Transverse colon (tissue), 4 donors: ENCODE measurements around the gene MYO15B.

Experiments used
- EP300 ChIP-seq: sonication (generic); formaldehyde crosslinking; IDR thresholded peaks from one replicate; pipeline ENCODE4 v1.6.1; 2017; ENCODE audit warnings: antibody characterized with exemption, low read depth
- POLR2A ChIP-seq: fragments of 450-650 bp; IDR thresholded peaks from one replicate; pipeline ENCODE4 v1.6.1; 2016; ENCODE audit warnings: antibody characterized with exemption, mild to moderate bottlenecking, moderate library complexity
- POLR2AphosphoS5 ChIP-seq, 3 donors: sonication (generic); formaldehyde crosslinking; IDR thresholded peaks; one replicate each; pipeline ENCODE4 v1.6.1; 2016; ENCODE audit warnings: antibody characterized with exemption in 3 of 3
- TF ChIP-seq, protein P1 (sequence below), 5 experiments: fragments of 200-600 bp in 3 of 5; fragments of 450-650 bp in 2 of 5; sonication (generic) in 3 of 5; IDR thresholded peaks; 1 replicate in 2 of 5; 2 replicates in 3 of 5; pipeline ENCODE4 v1.5.1; 2016 to 2017; ENCODE audit warnings: antibody characterized with exemption in 5 of 5, inconsistent platforms in 3 of 5, mild to moderate bottlenecking in 2 of 5, moderate library complexity in 1 of 5

DNA sequence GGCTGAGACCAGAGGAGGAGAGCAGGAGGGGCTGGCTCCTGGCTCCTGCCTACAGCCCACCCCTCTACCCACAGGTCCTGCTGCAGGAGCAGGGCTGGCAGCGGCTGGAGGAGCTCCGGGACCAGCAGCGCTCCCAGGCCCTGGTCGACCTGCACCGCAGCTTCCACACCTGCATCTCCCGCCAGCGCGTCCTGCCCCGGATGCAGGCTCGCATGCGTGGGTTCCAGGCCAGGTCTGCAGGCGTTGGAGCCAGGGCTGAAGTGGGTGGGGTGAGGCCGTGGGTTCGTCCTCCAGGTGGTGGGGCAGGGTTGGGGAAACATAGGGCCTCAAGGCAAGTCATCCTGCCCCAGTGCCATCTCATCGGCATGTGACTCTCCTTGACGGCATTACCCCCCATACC lies 18.2 kb downstream of the MYO15B start:
- TF ChIP-seq EP300: no peak
- TF ChIP-seq, protein P1, sequence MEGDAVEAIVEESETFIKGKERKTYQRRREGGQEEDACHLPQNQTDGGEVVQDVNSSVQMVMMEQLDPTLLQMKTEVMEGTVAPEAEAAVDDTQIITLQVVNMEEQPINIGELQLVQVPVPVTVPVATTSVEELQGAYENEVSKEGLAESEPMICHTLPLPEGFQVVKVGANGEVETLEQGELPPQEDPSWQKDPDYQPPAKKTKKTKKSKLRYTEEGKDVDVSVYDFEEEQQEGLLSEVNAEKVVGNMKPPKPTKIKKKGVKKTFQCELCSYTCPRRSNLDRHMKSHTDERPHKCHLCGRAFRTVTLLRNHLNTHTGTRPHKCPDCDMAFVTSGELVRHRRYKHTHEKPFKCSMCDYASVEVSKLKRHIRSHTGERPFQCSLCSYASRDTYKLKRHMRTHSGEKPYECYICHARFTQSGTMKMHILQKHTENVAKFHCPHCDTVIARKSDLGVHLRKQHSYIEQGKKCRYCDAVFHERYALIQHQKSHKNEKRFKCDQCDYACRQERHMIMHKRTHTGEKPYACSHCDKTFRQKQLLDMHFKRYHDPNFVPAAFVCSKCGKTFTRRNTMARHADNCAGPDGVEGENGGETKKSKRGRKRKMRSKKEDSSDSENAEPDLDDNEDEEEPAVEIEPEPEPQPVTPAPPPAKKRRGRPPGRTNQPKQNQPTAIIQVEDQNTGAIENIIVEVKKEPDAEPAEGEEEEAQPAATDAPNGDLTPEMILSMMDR (IDR thresholded peaks at IDR 0.05): no peak
- TF ChIP-seq POLR2A: no peak
- no peak for TF ChIP-seq POLR2AphosphoS5 (IDR thresholded peaks at IDR 0.05)
